Liver (tissue), 3 donors: ENCODE measurements around the gene TCEAL1.

Experiments
- EGR1 ChIP-seq, 2 donors: IDR thresholded peaks; 2 replicates each; pipeline ENCODE4 v1.6.1; 2016 to 2018; ENCODE audit warnings: antibody characterized with exemption in 2 of 2, low read depth in 2 of 2
- RAD21 ChIP-seq, 2 donors: IDR thresholded peaks; 2 replicates each; pipeline ENCODE4 v1.6.1; 2016; ENCODE audit warnings: antibody characterized with exemption in 2 of 2, mild to moderate bottlenecking in 2 of 2
- TF ChIP-seq, protein P1 (sequence below): IDR thresholded peaks from 2 replicates; pipeline ENCODE4 v1.6.1; 2016; ENCODE audit warnings: antibody characterized with exemption, mild to moderate bottlenecking
- TF ChIP-seq, protein P2 (sequence below): fragments of 150-350 bp; IDR thresholded peaks from 2 replicates; pipeline ENCODE4 v1.5.1; 2017; ENCODE audit warnings: improper control_type of control experiment, low read depth, low read length; ENCODE audit not compliant: missing input control
- donor health status: healthy.
- donor health status: healthy.

- TF ChIP-seq, protein P1, sequence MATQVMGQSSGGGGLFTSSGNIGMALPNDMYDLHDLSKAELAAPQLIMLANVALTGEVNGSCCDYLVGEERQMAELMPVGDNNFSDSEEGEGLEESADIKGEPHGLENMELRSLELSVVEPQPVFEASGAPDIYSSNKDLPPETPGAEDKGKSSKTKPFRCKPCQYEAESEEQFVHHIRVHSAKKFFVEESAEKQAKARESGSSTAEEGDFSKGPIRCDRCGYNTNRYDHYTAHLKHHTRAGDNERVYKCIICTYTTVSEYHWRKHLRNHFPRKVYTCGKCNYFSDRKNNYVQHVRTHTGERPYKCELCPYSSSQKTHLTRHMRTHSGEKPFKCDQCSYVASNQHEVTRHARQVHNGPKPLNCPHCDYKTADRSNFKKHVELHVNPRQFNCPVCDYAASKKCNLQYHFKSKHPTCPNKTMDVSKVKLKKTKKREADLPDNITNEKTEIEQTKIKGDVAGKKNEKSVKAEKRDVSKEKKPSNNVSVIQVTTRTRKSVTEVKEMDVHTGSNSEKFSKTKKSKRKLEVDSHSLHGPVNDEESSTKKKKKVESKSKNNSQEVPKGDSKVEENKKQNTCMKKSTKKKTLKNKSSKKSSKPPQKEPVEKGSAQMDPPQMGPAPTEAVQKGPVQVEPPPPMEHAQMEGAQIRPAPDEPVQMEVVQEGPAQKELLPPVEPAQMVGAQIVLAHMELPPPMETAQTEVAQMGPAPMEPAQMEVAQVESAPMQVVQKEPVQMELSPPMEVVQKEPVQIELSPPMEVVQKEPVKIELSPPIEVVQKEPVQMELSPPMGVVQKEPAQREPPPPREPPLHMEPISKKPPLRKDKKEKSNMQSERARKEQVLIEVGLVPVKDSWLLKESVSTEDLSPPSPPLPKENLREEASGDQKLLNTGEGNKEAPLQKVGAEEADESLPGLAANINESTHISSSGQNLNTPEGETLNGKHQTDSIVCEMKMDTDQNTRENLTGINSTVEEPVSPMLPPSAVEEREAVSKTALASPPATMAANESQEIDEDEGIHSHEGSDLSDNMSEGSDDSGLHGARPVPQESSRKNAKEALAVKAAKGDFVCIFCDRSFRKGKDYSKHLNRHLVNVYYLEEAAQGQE = no peak
- TF ChIP-seq, protein P2, sequence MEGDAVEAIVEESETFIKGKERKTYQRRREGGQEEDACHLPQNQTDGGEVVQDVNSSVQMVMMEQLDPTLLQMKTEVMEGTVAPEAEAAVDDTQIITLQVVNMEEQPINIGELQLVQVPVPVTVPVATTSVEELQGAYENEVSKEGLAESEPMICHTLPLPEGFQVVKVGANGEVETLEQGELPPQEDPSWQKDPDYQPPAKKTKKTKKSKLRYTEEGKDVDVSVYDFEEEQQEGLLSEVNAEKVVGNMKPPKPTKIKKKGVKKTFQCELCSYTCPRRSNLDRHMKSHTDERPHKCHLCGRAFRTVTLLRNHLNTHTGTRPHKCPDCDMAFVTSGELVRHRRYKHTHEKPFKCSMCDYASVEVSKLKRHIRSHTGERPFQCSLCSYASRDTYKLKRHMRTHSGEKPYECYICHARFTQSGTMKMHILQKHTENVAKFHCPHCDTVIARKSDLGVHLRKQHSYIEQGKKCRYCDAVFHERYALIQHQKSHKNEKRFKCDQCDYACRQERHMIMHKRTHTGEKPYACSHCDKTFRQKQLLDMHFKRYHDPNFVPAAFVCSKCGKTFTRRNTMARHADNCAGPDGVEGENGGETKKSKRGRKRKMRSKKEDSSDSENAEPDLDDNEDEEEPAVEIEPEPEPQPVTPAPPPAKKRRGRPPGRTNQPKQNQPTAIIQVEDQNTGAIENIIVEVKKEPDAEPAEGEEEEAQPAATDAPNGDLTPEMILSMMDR = no peak
- TF ChIP-seq EGR1 (IDR thresholded peaks at IDR 0.05; ENCODE audit: low read depth in 2 of 2) = no peak
- no peak for TF ChIP-seq RAD21 (IDR thresholded peaks at IDR 0.05)
Measured at GRCh38 chrX:103674531-103675454, 46.0 kb downstream of the TCEAL1 start.
